Bronchial epithelial cell (primary cell): Measurements from ENCODE around the gene TXNL4A. TPM values are rescaled to one million over a fixed set of nuclear protein-coding genes. Genes with fewer than 3 reads are reported as not detected.
"Not testable (repeated sequence)": the region's sequence is repeated elsewhere in the genome, so short reads cannot be mapped to it uniquely, and the experiment has no call there.

Experiments used
- DNase-seq: peaks from one replicate; pipeline ENCODE4 v3.0.0-alpha.2; 2010; ENCODE audit warnings: low read depth
- FAIRE-seq: peaks from 2 replicates; lab custom pipeline; 2011; peaks lifted over from hg19 to GRCh38; lab: Jason Lieb, UNC
- H3K27me3 ChIP-seq: 2 replicates; pipeline ENCODE4 v1.5.1; 2011; ENCODE audit warnings: low read length; ENCODE audit not compliant: control insufficient read depth, insufficient read depth
- H3K36me3 ChIP-seq: 2 replicates; pipeline ENCODE4 v1.5.1; 2011; ENCODE audit warnings: low read length; ENCODE audit not compliant: control insufficient read depth, insufficient read depth
- H3K4me3 ChIP-seq: 2 replicates; pipeline ENCODE4 v1.5.1; 2011; ENCODE audit warnings: mild to moderate bottlenecking, low read depth, low read length, control low read depth
- total RNA-seq: library from RNA; depleted of rRNA; stranded (reverse); fragments of >200 nt; gene quantifications from 2 replicates; pipeline ENCODE4 v1.2.1, GENCODE V29; 2014
- TF ChIP-seq, protein P1 (sequence below): IDR thresholded peaks from 2 replicates; pipeline ENCODE4 v1.5.1; 2011; ENCODE audit warnings: mild to moderate bottlenecking, moderate library complexity, low read length, control low read depth, inconsistent platforms; ENCODE audit not compliant: insufficient read depth, severe bottlenecking

Gene TXNL4A
- total RNA-seq, 1 donor from 2014 or later = 44.0 TPM

DNA sequence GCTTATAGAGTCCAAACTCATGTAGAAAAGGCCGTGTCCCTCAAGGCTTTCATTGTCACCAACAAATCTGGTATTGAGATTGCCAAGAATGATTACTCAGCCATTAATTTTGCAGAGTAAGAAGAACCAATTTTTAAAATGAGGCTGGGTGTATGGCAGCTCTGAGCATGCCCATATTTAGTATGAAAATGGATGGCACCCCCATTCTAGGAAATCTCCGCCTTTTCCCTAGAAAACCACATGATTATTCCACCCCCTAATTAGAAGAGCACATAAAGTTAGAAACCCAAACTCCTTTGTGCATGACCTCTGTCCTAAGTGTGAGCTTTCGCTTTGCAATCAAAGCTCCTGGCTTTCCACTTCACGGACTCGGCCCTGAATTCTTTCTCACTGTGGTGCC, 14.1 kb upstream of the TXNL4A start:
- no peak overlapping the region for H3K4me3 ChIP-seq
- TF ChIP-seq, protein P1, sequence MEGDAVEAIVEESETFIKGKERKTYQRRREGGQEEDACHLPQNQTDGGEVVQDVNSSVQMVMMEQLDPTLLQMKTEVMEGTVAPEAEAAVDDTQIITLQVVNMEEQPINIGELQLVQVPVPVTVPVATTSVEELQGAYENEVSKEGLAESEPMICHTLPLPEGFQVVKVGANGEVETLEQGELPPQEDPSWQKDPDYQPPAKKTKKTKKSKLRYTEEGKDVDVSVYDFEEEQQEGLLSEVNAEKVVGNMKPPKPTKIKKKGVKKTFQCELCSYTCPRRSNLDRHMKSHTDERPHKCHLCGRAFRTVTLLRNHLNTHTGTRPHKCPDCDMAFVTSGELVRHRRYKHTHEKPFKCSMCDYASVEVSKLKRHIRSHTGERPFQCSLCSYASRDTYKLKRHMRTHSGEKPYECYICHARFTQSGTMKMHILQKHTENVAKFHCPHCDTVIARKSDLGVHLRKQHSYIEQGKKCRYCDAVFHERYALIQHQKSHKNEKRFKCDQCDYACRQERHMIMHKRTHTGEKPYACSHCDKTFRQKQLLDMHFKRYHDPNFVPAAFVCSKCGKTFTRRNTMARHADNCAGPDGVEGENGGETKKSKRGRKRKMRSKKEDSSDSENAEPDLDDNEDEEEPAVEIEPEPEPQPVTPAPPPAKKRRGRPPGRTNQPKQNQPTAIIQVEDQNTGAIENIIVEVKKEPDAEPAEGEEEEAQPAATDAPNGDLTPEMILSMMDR = no peak
- DNase-seq (no peak), FAIRE-seq (no peak)
- H3K27me3 ChIP-seq = no peaks in the 10 kb centered on the region
- no peaks in the 10 kb centered on the region for H3K36me3 ChIP-seq

DNA sequence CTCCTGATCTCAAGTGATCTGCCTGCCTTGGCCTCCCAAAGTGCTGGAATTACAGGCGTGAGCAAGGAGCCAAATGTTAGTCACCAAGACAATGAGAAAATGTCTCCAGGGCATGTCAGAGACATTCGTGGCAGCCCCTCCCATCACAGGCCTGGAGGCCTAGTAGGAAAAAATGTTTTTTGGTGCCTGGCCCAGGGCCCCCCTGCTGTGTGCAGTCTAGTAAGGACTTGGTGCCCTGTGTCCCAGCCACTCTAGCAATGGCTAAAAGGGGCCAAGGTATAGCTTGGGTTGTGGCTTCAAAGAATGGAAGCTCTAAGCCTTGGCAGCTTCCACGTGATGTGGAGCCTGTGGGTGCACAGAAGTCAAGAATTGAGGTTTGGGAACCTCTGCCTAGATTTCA, 12.5 kb upstream of the TXNL4A start:
- no peak overlapping the region for H3K4me3 ChIP-seq
- no peak for FAIRE-seq
- TF ChIP-seq, protein P1 = no peak
- H3K27me3 ChIP-seq = no peaks in the 10 kb centered on the region
- no peaks in the 10 kb centered on the region for H3K36me3 ChIP-seq
- no peak for DNase-seq

DNA sequence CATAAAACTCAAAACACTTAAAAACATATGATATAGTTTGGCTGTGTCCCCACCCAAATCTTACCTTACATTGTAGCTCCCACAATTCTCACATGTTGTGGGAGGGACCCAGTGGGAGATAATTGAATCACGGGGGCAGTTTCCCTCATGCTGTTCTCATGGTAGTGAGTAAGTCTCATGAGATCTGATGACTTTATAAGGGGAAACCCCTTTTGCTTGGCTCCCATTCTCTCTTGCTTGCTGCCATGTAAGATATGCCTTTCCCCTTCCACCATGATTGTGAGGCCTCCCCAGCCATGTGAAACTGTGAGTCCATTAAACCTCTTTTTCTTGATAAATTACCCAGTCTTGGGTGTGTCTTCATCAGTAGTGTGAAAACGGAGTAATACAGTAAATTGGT, 11.3 kb upstream of the TXNL4A start:
- not testable (repeated sequence) for H3K27me3 ChIP-seq, H3K4me3 ChIP-seq, H3K36me3 ChIP-seq, FAIRE-seq, DNase-seq

DNA sequence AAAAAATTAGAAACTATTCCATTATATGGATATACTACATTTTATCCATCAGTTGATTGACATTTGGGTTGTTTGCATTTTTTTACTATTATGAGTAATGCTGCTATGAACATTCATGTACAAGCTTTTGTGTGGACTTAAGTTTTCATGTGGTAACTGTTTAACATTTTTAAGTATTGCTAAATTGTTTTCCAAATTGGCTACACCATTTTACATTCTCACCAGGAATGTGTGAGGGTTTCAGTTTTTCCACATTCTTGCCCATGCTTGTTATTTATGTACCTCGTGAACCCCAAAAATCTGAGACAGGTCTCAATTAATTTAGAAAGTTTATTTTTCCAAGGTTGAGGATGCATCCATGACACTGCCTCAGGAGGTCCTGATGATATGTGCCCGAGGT, 3.1 kb upstream of the TXNL4A start:
- TF ChIP-seq, protein P1 = no peak
- Histone ChIP-seq H3K27me3 (no peaks in the 10 kb centered on the region), H3K4me3 (no peak overlapping the region), H3K36me3 (peaks cover 2% of the 10 kb centered on the region)
- DNase-seq = no peak
- FAIRE-seq = no peak

DNA sequence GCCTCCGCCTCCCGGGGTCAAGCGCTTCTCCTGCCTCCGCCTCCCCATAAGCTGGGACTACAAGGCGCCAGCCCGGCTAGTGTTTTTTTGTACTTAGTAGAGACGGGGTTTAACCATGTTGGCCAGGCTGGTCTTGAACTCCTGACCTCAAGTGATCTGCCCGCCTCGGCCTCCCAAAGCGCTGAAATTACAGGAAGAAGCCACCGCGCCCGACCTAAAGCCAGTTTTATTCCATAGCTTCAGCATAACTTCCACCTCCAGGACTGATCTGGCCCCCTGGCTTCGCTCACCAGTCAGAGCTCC, 783 bp upstream of the TXNL4A start:
- H3K27me3 ChIP-seq = no peaks in the 10 kb centered on the region
- FAIRE-seq (no peak), DNase-seq (no peak)
- H3K4me3 ChIP-seq = peak overlapping the region; percentile 98
- peaks cover 3% of the 10 kb centered on the region for H3K36me3 ChIP-seq
- TF ChIP-seq, protein P1 = no peak

DNA sequence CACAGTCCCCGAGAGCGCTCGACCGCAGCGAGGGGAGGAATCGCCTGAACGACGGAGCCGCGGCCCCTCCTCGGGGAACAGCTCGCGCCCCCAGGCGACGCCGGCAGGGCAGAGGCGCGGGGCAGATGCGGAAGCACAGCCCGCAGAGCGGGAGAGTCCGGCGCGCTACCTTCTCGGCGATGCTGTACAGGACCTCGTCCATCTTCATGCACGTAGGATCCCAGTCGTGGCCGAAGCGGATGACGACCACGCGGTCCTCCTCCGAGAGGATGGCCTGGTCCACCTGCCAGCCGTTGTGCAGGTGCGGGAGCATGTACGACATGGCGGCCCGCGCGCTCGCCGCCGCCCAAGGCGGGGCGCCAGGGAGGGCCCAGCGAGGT, 302 bp downstream of the TXNL4A start:
- Histone ChIP-seq H3K36me3 (peaks cover 3% of the 10 kb centered on the region), H3K27me3 (no peaks in the 10 kb centered on the region), H3K4me3 (peak overlapping the region; percentile 98)
- DNase-seq = peak; percentile 35
- TF ChIP-seq, protein P1 = peak; percentile 31
- no peak for FAIRE-seq
